Panc1 (cell line): ENCODE measurements around the gene R3HDM4.

Source experiments
- CTCF ChIP-seq: fragments of 450-650 bp; IDR thresholded peaks from 2 replicates; pipeline ENCODE4 v1.5.1; 2017; ENCODE audit warnings: mild to moderate bottlenecking
- POLR2AphosphoS5 ChIP-seq: IDR thresholded peaks from 2 replicates; pipeline ENCODE4 v1.6.1; 2012; ENCODE audit warnings: mild to moderate bottlenecking, low read depth, low read length, moderate library complexity
- TCF7L2 ChIP-seq: IDR thresholded peaks from 2 replicates; pipeline ENCODE4 v1.6.1; 2011; ENCODE audit warnings: mild to moderate bottlenecking, low read depth, low read length, inconsistent platforms
- TF ChIP-seq, protein P1 (sequence below), 2 experiments: IDR thresholded peaks; 2 replicates each; pipeline ENCODE4 v1.6.1; 2011 to 2012; ENCODE audit warnings: low read depth in 2 of 2, control low read depth in 1 of 2, low read length in 1 of 2, mild to moderate bottlenecking in 1 of 2, moderate library complexity in 1 of 2; ENCODE audit not compliant: insufficient read depth in 1 of 2

GRCh38 chr19:871446-872265 is 41.4 kb downstream of the R3HDM4 start:
- TF ChIP-seq CTCF (no peak), POLR2AphosphoS5 (no peak), TCF7L2 (no peak)
- TF ChIP-seq, protein P1, sequence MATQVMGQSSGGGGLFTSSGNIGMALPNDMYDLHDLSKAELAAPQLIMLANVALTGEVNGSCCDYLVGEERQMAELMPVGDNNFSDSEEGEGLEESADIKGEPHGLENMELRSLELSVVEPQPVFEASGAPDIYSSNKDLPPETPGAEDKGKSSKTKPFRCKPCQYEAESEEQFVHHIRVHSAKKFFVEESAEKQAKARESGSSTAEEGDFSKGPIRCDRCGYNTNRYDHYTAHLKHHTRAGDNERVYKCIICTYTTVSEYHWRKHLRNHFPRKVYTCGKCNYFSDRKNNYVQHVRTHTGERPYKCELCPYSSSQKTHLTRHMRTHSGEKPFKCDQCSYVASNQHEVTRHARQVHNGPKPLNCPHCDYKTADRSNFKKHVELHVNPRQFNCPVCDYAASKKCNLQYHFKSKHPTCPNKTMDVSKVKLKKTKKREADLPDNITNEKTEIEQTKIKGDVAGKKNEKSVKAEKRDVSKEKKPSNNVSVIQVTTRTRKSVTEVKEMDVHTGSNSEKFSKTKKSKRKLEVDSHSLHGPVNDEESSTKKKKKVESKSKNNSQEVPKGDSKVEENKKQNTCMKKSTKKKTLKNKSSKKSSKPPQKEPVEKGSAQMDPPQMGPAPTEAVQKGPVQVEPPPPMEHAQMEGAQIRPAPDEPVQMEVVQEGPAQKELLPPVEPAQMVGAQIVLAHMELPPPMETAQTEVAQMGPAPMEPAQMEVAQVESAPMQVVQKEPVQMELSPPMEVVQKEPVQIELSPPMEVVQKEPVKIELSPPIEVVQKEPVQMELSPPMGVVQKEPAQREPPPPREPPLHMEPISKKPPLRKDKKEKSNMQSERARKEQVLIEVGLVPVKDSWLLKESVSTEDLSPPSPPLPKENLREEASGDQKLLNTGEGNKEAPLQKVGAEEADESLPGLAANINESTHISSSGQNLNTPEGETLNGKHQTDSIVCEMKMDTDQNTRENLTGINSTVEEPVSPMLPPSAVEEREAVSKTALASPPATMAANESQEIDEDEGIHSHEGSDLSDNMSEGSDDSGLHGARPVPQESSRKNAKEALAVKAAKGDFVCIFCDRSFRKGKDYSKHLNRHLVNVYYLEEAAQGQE (IDR thresholded peaks at IDR 0.05; ENCODE audit: insufficient read depth in 1 of 2, low read depth in 2 of 2, low read length in 1 of 2), result no peak
